H1 (cell line): ENCODE data around the gene GTF2IRD1. TPM values are rescaled to one million over a fixed set of nuclear protein-coding genes. Genes with fewer than 3 reads are reported as not detected.

Experiments used
- CTCF ChIA-PET: fragments of 300-600 bp; sonication (Branson Sonifier 250); formaldehyde crosslinking; loops from one replicate; lab custom pipeline; 2021; ENCODE audit not compliant: partially characterized antibody; lab: Charles Lee
- POLR2A ChIA-PET: fragments of 300-600 bp; sonication (Branson Sonifier 250); formaldehyde crosslinking; loops from one replicate; lab custom pipeline; 2021; ENCODE audit warnings: inconsistent platforms; ENCODE audit not compliant: partially characterized antibody; lab: Charles Lee
- DNase-seq, 2 experiments: peaks; one replicate each; pipeline versions ENCODE4 v3.0.0 to v3.0.0-alpha.2; 2010 to 2022; ENCODE audit warnings: low spot score in 2 of 2, low read depth in 1 of 2, mixed read lengths in 1 of 2
- FAIRE-seq: peaks from 2 replicates; lab custom pipeline; 2011; peaks lifted over from hg19 to GRCh38; lab: Jason Lieb, UNC
- H2AFZ ChIP-seq: 2 replicates; pipeline ENCODE4 v1.8.1; 2012; ENCODE audit warnings: low read length, inconsistent platforms
- H2AK5ac ChIP-seq: 2 replicates; pipeline ENCODE4 v1.6.1; 2013; ENCODE audit warnings: low read depth, low read length
- H2BK120ac ChIP-seq: replicated peaks from 2 replicates; pipeline ENCODE3; 2013; ENCODE audit warnings: low read depth, low read length, inconsistent platforms
- H2BK12ac ChIP-seq: 2 replicates; pipeline ENCODE4 v1.6.1; 2013; ENCODE audit warnings: low read depth, low read length
- H2BK15ac ChIP-seq: 2 replicates; pipeline ENCODE4 v1.6.1; 2013; ENCODE audit warnings: low read length
- H2BK20ac ChIP-seq: 2 replicates; pipeline ENCODE4 v1.6.1; 2013; ENCODE audit warnings: low read length
- H2BK5ac ChIP-seq: 2 replicates; pipeline ENCODE4 v1.6.1; 2013; ENCODE audit warnings: low read depth, low read length
- H3K14ac ChIP-seq: 2 replicates; pipeline ENCODE4 v1.6.1; 2013; ENCODE audit warnings: inconsistent platforms; ENCODE audit not compliant: insufficient read length
- H3K18ac ChIP-seq: 2 replicates; pipeline ENCODE4 v1.6.1; 2013; ENCODE audit warnings: low read length; ENCODE audit errors: extremely low read depth
- H3K23ac ChIP-seq: 2 replicates; pipeline ENCODE4 v1.6.1; 2013; ENCODE audit warnings: inconsistent platforms; ENCODE audit not compliant: insufficient read length
- H3K23me2 ChIP-seq: 2 replicates; pipeline ENCODE4 v1.6.1; 2013; ENCODE audit warnings: low read depth, low read length
- H3K27ac ChIP-seq: 2 replicates; pipeline ENCODE4 v1.6.1; 2011; ENCODE audit warnings: low read depth, low read length, inconsistent platforms
- H3K27me3 ChIP-seq, 4 experiments: replicated peaks in 1 of 4; 1 replicate in 1 of 4; 2 replicates in 3 of 4; pipeline versions ENCODE4 v1.6.1 to v1.8.1; 2011 to 2013; ENCODE audit warnings: low read length in 3 of 4, mild to moderate bottlenecking in 3 of 4, inconsistent platforms in 2 of 4, mixed read lengths in 2 of 4, moderate library complexity in 1 of 4; ENCODE audit not compliant: control insufficient read depth in 3 of 4, insufficient read depth in 3 of 4; ENCODE audit errors: extremely low read depth in 1 of 4
- H3K36me3 ChIP-seq, 4 experiments: 2 replicates each; pipeline versions ENCODE4 v1.6.1 to v1.8.1; 2011 to 2013; ENCODE audit warnings: mild to moderate bottlenecking in 4 of 4, low read length in 3 of 4, moderate library complexity in 2 of 4, control low read depth in 1 of 4, inconsistent platforms in 1 of 4; ENCODE audit not compliant: insufficient read depth in 4 of 4, control insufficient read depth in 2 of 4
- H3K4ac ChIP-seq: replicated peaks from 2 replicates; pipeline ENCODE3; 2013; ENCODE audit warnings: low read length, low read depth, mixed read lengths, inconsistent platforms; ENCODE audit not compliant: insufficient read length
- H3K4me1 ChIP-seq, 4 experiments: replicated peaks in 1 of 4; 1 replicate in 1 of 4; 2 replicates in 3 of 4; pipeline versions ENCODE4 v1.6.1 to v1.8.1; 2011 to 2013; ENCODE audit warnings: low read length in 3 of 4, inconsistent platforms in 2 of 4, mixed read lengths in 1 of 4; ENCODE audit not compliant: insufficient read depth in 4 of 4, control insufficient read depth in 3 of 4
- H3K4me2 ChIP-seq, 2 experiments: 2 replicates each; pipeline versions ENCODE4 v1.6.1 to v1.8.1; 2011 to 2013; ENCODE audit warnings: low read depth in 2 of 2, low read length in 2 of 2, control low read depth in 1 of 2, inconsistent platforms in 1 of 2, mild to moderate bottlenecking in 1 of 2; ENCODE audit not compliant: insufficient read depth in 1 of 2
- H3K4me3 ChIP-seq, 4 experiments: fragments of 200-600, 300-600 bp in 1 of 4; sonication (generic), shearing (Covaris generic), sonication (Bioruptor Twin) in 1 of 4; 2 replicates each; pipeline versions ENCODE4 v1.5.1 to v1.8.1; 2011 to 2016; ENCODE audit warnings: low read length in 4 of 4, low read depth in 3 of 4, control low read depth in 2 of 4, inconsistent platforms in 2 of 4, mild to moderate bottlenecking in 2 of 4, mixed read lengths in 1 of 4, moderate library complexity in 1 of 4; ENCODE audit not compliant: insufficient read depth in 2 of 4; ENCODE audit errors: extremely low read depth in 1 of 4
- H3K56ac ChIP-seq: replicated peaks from 2 replicates; pipeline ENCODE3; 2013; ENCODE audit warnings: low read depth, mild to moderate bottlenecking, mixed read lengths, low read length, inconsistent platforms; ENCODE audit not compliant: insufficient read length
- H3K79me1 ChIP-seq: 2 replicates; pipeline ENCODE4 v1.6.1; 2013; ENCODE audit warnings: low read depth, low read length, control low read depth
- H3K79me2 ChIP-seq, 2 experiments: 2 replicates each; pipeline versions ENCODE4 v1.6.1 to v1.8.1; 2012 to 2013; ENCODE audit warnings: low read length in 2 of 2, mild to moderate bottlenecking in 2 of 2, inconsistent platforms in 1 of 2; ENCODE audit not compliant: insufficient read depth in 2 of 2, control insufficient read depth in 1 of 2
- H3K9ac ChIP-seq, 4 experiments: replicated peaks in 1 of 4; 1 replicate in 1 of 4; 2 replicates in 3 of 4; pipeline versions ENCODE4 v1.6.1 to v1.8.1; 2011 to 2013; ENCODE audit warnings: low read depth in 3 of 4, low read length in 3 of 4, control low read depth in 2 of 4, mild to moderate bottlenecking in 2 of 4, moderate library complexity in 2 of 4, inconsistent platforms in 1 of 4; ENCODE audit errors: extremely low read depth in 1 of 4
- H3K9me3 ChIP-seq, 2 experiments: 2 replicates each; pipeline versions ENCODE4 v1.6.1 to v1.8.1; 2012 to 2013; ENCODE audit warnings: mild to moderate bottlenecking in 2 of 2, moderate library complexity in 2 of 2, control low read depth in 1 of 2, inconsistent platforms in 1 of 2, low read depth in 1 of 2, low read length in 1 of 2, mixed read lengths in 1 of 2; ENCODE audit not compliant: insufficient read depth in 2 of 2
- H4K20me1 ChIP-seq, 2 experiments: replicated peaks in 1 of 2; 2 replicates each; pipeline versions ENCODE3 to v1.8.1; 2011 to 2013; ENCODE audit warnings: inconsistent platforms in 2 of 2, low read length in 2 of 2, mild to moderate bottlenecking in 1 of 2; ENCODE audit not compliant: insufficient read depth in 2 of 2, control insufficient read depth in 1 of 2
- H4K5ac ChIP-seq: 2 replicates; pipeline ENCODE4 v1.6.1; 2013; ENCODE audit warnings: low read length, low read depth, mixed read lengths, inconsistent platforms; ENCODE audit not compliant: insufficient read length
- H4K8ac ChIP-seq: 2 replicates; pipeline ENCODE4 v1.8.0; 2013; ENCODE audit warnings: mild to moderate bottlenecking, moderate library complexity, low read length, inconsistent platforms; ENCODE audit not compliant: insufficient read depth; ENCODE audit errors: extremely low read depth
- H4K91ac ChIP-seq: replicated peaks from 2 replicates; pipeline ENCODE3; 2013; ENCODE audit warnings: low read length, mixed read lengths, inconsistent platforms; ENCODE audit not compliant: insufficient read length
- ATF2 ChIP-seq: IDR thresholded peaks from 2 replicates; pipeline ENCODE4 v1.6.1; 2012; ENCODE audit warnings: low read length, inconsistent platforms
- CTCF ChIP-seq, 3 experiments: IDR thresholded peaks; 1 replicate in 2 of 3; 2 replicates in 1 of 3; pipeline versions ENCODE4 v1.5.1 to v1.6.1; 2011; ENCODE audit warnings: low read length in 3 of 3, mild to moderate bottlenecking in 3 of 3, inconsistent platforms in 2 of 3, low read depth in 1 of 3, moderate library complexity in 1 of 3; ENCODE audit not compliant: insufficient read depth in 1 of 3; ENCODE audit errors: control extremely low read depth in 1 of 3
- NANOG ChIP-seq: IDR thresholded peaks from 2 replicates; pipeline ENCODE4 v1.6.1; 2011; ENCODE audit warnings: low read length, low read depth, mild to moderate bottlenecking, inconsistent platforms; ENCODE audit not compliant: insufficient read depth, poor library complexity, severe bottlenecking
- SIN3A ChIP-seq, 2 experiments: IDR thresholded peaks in 1 of 2; conservative IDR thresholded peaks in 1 of 2; 2 replicates each; pipeline ENCODE4 v1.6.1; 2011 to 2012; ENCODE audit warnings: low read length in 2 of 2, improper control_type of control experiment in 1 of 2, low read depth in 1 of 2, mild to moderate bottlenecking in 1 of 2
- ZNF274 ChIP-seq: IDR thresholded peaks from 2 replicates; pipeline ENCODE4 v1.7.0; 2012; ENCODE audit warnings: low read length, borderline replicate concordance; ENCODE audit errors: extremely low read depth
- WGBS, 2 experiments: shearing (Covaris generic) in 1 of 2; methylation state at CpG; one replicate each; pipeline versions ENCODE4 v1.1.6 to v1.1.7; 2013 to 2015; ENCODE audit warnings: low lambda C conversion rate in 2 of 2, mixed read lengths in 2 of 2, inconsistent platforms in 1 of 2, low coverage in 1 of 2, missing lambda C conversion rate in 1 of 2; ENCODE audit not compliant: insufficient replicate concordance in 2 of 2, insufficient coverage in 1 of 2, insufficient read length in 1 of 2; ENCODE audit errors: extremely low coverage in 1 of 2, missing lambda C conversion rate in 1 of 2; 5-methylcytosine and 5-hydroxymethylcytosine counted together
- polyA plus RNA-seq, 7 experiments: library from polyadenylated mRNA; depleted of rRNA in 3 of 7; stranded (reverse) in 5 of 7; unstranded in 2 of 7; fragments of >200 nt in 5 of 7; fragments of 200-250 nt in 2 of 7; gene quantifications; 1 replicate in 5 of 7; 2 replicates in 1 of 7; 4 replicates in 1 of 7; pipeline versions ENCODE4 v1.2.1 to v1.2.3, GENCODE V29; 2011 to 2013; ENCODE audit warnings: missing spikeins in 2 of 7, mixed read lengths in 2 of 7
- total RNA-seq: library from RNA; stranded (reverse); fragmentation: NEBNext Ultra II Directional; extraction: Animal tissue kit (Norgen Biotek cat#: 25700); gene quantifications from 2 replicates; pipeline ENCODE4 v1.2.1, GENCODE V29; 2021

Gene GTF2IRD1
- total and polyA plus RNA-seq, 2 of the 8 experiments (the other 6 are each of a cell fraction or from before 2014, with no cell fraction given), result 27.4 to 45.4 TPM

GRCh38 chr7:74499835-74500388 lies 46.2 kb downstream of the GTF2IRD1 start:
- H3K4ac ChIP-seq, result no peak overlapping the region
- no peak overlapping the region for H3K27ac ChIP-seq
- peaks cover 6% of the 10 kb centered on the region for H3K23me2 ChIP-seq
- H3K9me3 ChIP-seq, result no peaks in the 10 kb centered on the region
- H2AK5ac ChIP-seq, result no peak overlapping the region
- no peak overlapping the region for H2BK120ac ChIP-seq
- no peak overlapping the region for H3K4me2 ChIP-seq
- no peak overlapping the region for H4K5ac ChIP-seq
- H2AFZ ChIP-seq, result no peak overlapping the region
- H2BK5ac ChIP-seq, result no peak overlapping the region
- H2BK15ac ChIP-seq, result no peak overlapping the region
- no peaks in the 10 kb centered on the region for H3K36me3 ChIP-seq
- no peak overlapping the region for H2BK12ac ChIP-seq
- 88% methylated on average over 9 of the region's 9 CpGs; no CpG with 5 or more reads in 1 of the 2 experiments for WGBS, 2 experiments
- ChIA-PET POLR2A (interaction anchor here (1.0 to 1.8 kb wide), 3 partner anchors 12 to 27 kb away, joined by 3 to 5 read pairs (median 4); no protein-coding TSS in a partner anchor), CTCF (interaction anchor here (0.7 kb wide), 1 partner anchor 89 kb away, joined by 4 read pairs; no protein-coding TSS in a partner anchor)
- no peak overlapping the region for H3K56ac ChIP-seq
- H3K79me1 ChIP-seq, result peaks cover 16% of the 10 kb centered on the region
- H3K79me2 ChIP-seq, result peaks cover 0 to 40% of the 10 kb centered on the region in 2 experiments; a peak in 2 of 4 replicates
- FAIRE-seq (no peak), DNase-seq (no peak)
- H3K27me3 ChIP-seq, result no peaks in the 10 kb centered on the region; a peak in 1 of 7 replicates
- H2BK20ac ChIP-seq, result no peak overlapping the region
- no peak overlapping the region for H3K23ac ChIP-seq
- peaks cover 0 to 7% (median 0%) of the 10 kb centered on the region in 4 experiments; a peak in 3 of 7 replicates for H3K4me1 ChIP-seq
- H4K20me1 ChIP-seq, result peaks cover 5 to 20% of the 10 kb centered on the region in 2 experiments
- 0 out of 7 replicates have a peak overlapping the region, but pooled peaks of 1 of the 4 experiments have one; percentile 39 for H3K9ac ChIP-seq
- H4K91ac ChIP-seq, result no peak overlapping the region
- no peak overlapping the region for H3K14ac ChIP-seq
- H4K8ac ChIP-seq, result no peak overlapping the region
- TF ChIP-seq SIN3A (conservative IDR thresholded peaks at IDR 0.05 in 1 of 2, IDR thresholded peaks at IDR 0.05 in 1 of 2; ENCODE audit: low read depth in 1 of 2, low read length in 2 of 2) (no peak), CTCF (IDR thresholded peaks at IDR 0.05; ENCODE audit: control extremely low read depth in 1 of 3, insufficient read depth in 1 of 3, low read depth in 1 of 3, low read length in 3 of 3) (no peak), ATF2 (no peak), ZNF274 (no peak), NANOG (no peak)
- no peak overlapping the region for H3K18ac ChIP-seq
- H3K4me3 ChIP-seq, result no peak overlapping the region
